Gastroesophageal sphincter (tissue), 4 donors: ENCODE results near the gene ACSF3. TPM values are rescaled to one million over a fixed set of nuclear protein-coding genes. Genes with fewer than 3 reads are reported as not detected.

Source experiments
- ATAC-seq: fragments of 150-250 bp; one replicate; pipeline ENCODE4 v1.9.1; 2016; ENCODE audit warnings: mild to moderate bottlenecking, moderate library complexity
- H3K27ac ChIP-seq, 4 donors: fragments of 200-600 bp; sonication (generic) in 3 of 4; 1 replicate in 3 of 4; 2 replicates in 1 of 4; pipeline ENCODE4 v1.5.1; 2016 to 2019
- H3K27me3 ChIP-seq: fragments of 200-600 bp; sonication (generic); one replicate; pipeline ENCODE4 v1.5.1; 2019
- H3K36me3 ChIP-seq, 2 donors: fragments of 200-600 bp; sonication (generic); one replicate each; pipeline ENCODE4 v1.5.1; 2019; ENCODE audit warnings: control low read depth in 1 of 2
- H3K4me1 ChIP-seq, 3 donors: fragments of 200-600 bp; sonication (generic); 1 replicate in 2 of 3; 2 replicates in 1 of 3; pipeline ENCODE4 v1.5.1; 2016 to 2019; ENCODE audit warnings: control low read depth in 2 of 3
- H3K4me3 ChIP-seq, 2 donors: fragments of 200-600 bp; sonication (generic); one replicate each; pipeline ENCODE4 v1.5.1; 2019; ENCODE audit warnings: mild to moderate bottlenecking in 1 of 2, moderate library complexity in 1 of 2
- H3K9me3 ChIP-seq, 3 donors: fragments of 200-600 bp; sonication (generic); one replicate each; pipeline ENCODE4 v1.5.1; 2017 to 2019; ENCODE audit warnings: control low read depth in 2 of 3
- CTCF ChIP-seq, 4 experiments: fragments of 200-600 bp in 2 of 4; fragments of 450-650 bp in 2 of 4; sonication (generic) in 1 of 4; IDR thresholded peaks; one replicate each; pipeline ENCODE4 v1.5.1; 2017 to 2019; ENCODE audit warnings: antibody characterized with exemption in 4 of 4, mild to moderate bottlenecking in 2 of 4, moderate library complexity in 2 of 4
- EP300 ChIP-seq: sonication (generic); formaldehyde crosslinking; IDR thresholded peaks from one replicate; pipeline ENCODE4 v1.6.1; 2017; ENCODE audit warnings: antibody characterized with exemption, mild to moderate bottlenecking
- POLR2A ChIP-seq, 2 donors: fragments of 450-650 bp; IDR thresholded peaks; one replicate each; pipeline ENCODE4 v1.6.1; 2017; ENCODE audit warnings: antibody characterized with exemption in 2 of 2, mild to moderate bottlenecking in 2 of 2, moderate library complexity in 1 of 2
- POLR2AphosphoS5 ChIP-seq: sonication (generic); formaldehyde crosslinking; IDR thresholded peaks from one replicate; pipeline ENCODE4 v1.6.1; 2017; ENCODE audit warnings: antibody characterized with exemption
- WGBS, 2 donors: methylation state at CpG; one replicate each; pipeline ENCODE4 v1.1.5; 2018; ENCODE audit warnings: low coverage in 1 of 2; 5-methylcytosine and 5-hydroxymethylcytosine counted together
- total RNA-seq, 4 donors: library from RNA; depleted of rRNA; stranded (reverse); fragments of >200 nt; gene quantifications; one replicate each; pipeline ENCODE4 v1.1.0, GENCODE V29; 2016

The ACSF3 gene
- total RNA-seq, 4 donors from 2014 or later, result 14.5 to 33.8 (median 28.8) TPM

GRCh38 chr16:89133457-89134127 lies 39.9 kb downstream of the ACSF3 start:
- Histone ChIP-seq H3K4me3 (no peak overlapping the region), H3K4me1 (no peaks in the 10 kb centered on the region), H3K36me3 (peaks cover 0 to 96% of the 10 kb centered on the region in 2 donors), H3K27ac (no peak overlapping the region), H3K27me3 (no peaks in the 10 kb centered on the region), H3K9me3 (no peaks in the 10 kb centered on the region)
- ATAC-seq, result no peak
- no peak for TF ChIP-seq CTCF (IDR thresholded peaks at IDR 0.05)
- no peak for TF ChIP-seq POLR2A (IDR thresholded peaks at IDR 0.05)
- TF ChIP-seq POLR2AphosphoS5, result no peak
- no peak for TF ChIP-seq EP300
- 85% methylated on average over 6 of the region's 25 CpGs; no CpG with 5 or more reads in 1 of the 2 donors for WGBS, 2 donors

GRCh38 chr16:89134269-89134668 lies 40.6 kb downstream of the ACSF3 start:
- peaks cover 0 to 96% of the 10 kb centered on the region in 2 donors for H3K36me3 ChIP-seq
- ATAC-seq, result no peak
- 94% methylated on average over 12 to 19 of the region's 20 CpGs for WGBS, 2 donors

GRCh38 chr16:89135166-89135565 lies 41.5 kb downstream of the ACSF3 start:
- TF ChIP-seq CTCF (IDR thresholded peaks at IDR 0.05) (no peak), POLR2AphosphoS5 (no peak), EP300 (no peak), POLR2A (IDR thresholded peaks at IDR 0.05) (no peak)
- Histone ChIP-seq H3K27me3 (no peaks in the 10 kb centered on the region), H3K4me1 (no peaks in the 10 kb centered on the region), H3K36me3 (peaks cover 0 to 94% of the 10 kb centered on the region in 2 donors), H3K27ac (no peak overlapping the region), H3K9me3 (no peaks in the 10 kb centered on the region), H3K4me3 (no peak overlapping the region)
- ATAC-seq, result no peak
- 94% methylated on average over 3 of the region's 11 CpGs; no CpG with 5 or more reads in 1 of the 2 donors for WGBS, 2 donors

More at GRCh38 chr16:89134269-89134668, 40.6 kb downstream of the ACSF3 start:
- H3K4me1 ChIP-seq, result no peaks in the 10 kb centered on the region
- no peaks in the 10 kb centered on the region for H3K9me3 ChIP-seq
- no peak overlapping the region for H3K27ac ChIP-seq
- no peak overlapping the region for H3K4me3 ChIP-seq
- H3K27me3 ChIP-seq, result no peaks in the 10 kb centered on the region
- TF ChIP-seq EP300 (no peak), POLR2AphosphoS5 (no peak), CTCF (IDR thresholded peaks at IDR 0.05) (no peak), POLR2A (IDR thresholded peaks at IDR 0.05) (no peak)

GRCh38 chr16:89135971-89136765 lies 42.5 kb downstream of the ACSF3 start:
- no peaks in the 10 kb centered on the region for H3K4me1 ChIP-seq
- no peak for ATAC-seq
- H3K27ac ChIP-seq, result no peak overlapping the region
- H3K27me3 ChIP-seq, result no peaks in the 10 kb centered on the region
- H3K36me3 ChIP-seq, result peaks cover 0 to 97% of the 10 kb centered on the region in 2 donors
- H3K9me3 ChIP-seq, result no peaks in the 10 kb centered on the region
- TF ChIP-seq POLR2AphosphoS5 (no peak), POLR2A (IDR thresholded peaks at IDR 0.05) (no peak), EP300 (no peak), CTCF (IDR thresholded peaks at IDR 0.05) (no peak)
- no peak overlapping the region for H3K4me3 ChIP-seq
- 86 to 95% methylated on average over 5 to 23 of the region's 35 CpGs for WGBS, 2 donors
